NCI-H526 (cell line): ENCODE measurements around the gene LIN28B.
A peak's percentile ranks its signal among the peaks of the same experiment; 100 is the strongest.
"Not testable (repeated sequence)": the region's sequence is repeated elsewhere in the genome, so short reads cannot be mapped to it uniquely, and the experiment has no call there.

Experiments used
- DNase-seq, 2 experiments: peaks; one replicate each; lab custom pipeline; 2025; lab: John Stamatoyannopoulos, UW

The LIN28B gene

GRCh38 chr6:105067329-105067728 lies 110.4 kb downstream of the LIN28B start:
- DNase-seq = no peak

- DNase-seq = no peak
These were observed 111.5 kb downstream of the LIN28B start for GRCh38 chr6:105068407-105068806.

GRCh38 chr6:105069821-105070445 lies 113.0 kb downstream of the LIN28B start:
- no peak for DNase-seq

GRCh38 chr6:105072798-105073199 lies 115.9 kb downstream of the LIN28B start:
- no peak for DNase-seq

- DNase-seq = no peak
These were observed 118.3 kb downstream of the LIN28B start for GRCh38 chr6:105075210-105075609.

GRCh38 chr6:105076418-105076817 lies 119.5 kb downstream of the LIN28B start:
- DNase-seq = not testable (repeated sequence)

- peak; percentile 30 to 62 for DNase-seq
These were observed 120.9 kb downstream of the LIN28B start for GRCh38 chr6:105077596-105078385.

- DNase-seq = no peak
These were observed 121.4 kb downstream of the LIN28B start for GRCh38 chr6:105078386-105078708.

GRCh38 chr6:105080279-105080678 lies 123.4 kb downstream of the LIN28B start:
- DNase-seq = no peak

- DNase-seq = not testable (repeated sequence)
These were observed 124.8 kb downstream of the LIN28B start for GRCh38 chr6:105081662-105082061.

GRCh38 chr6:105087571-105088211 lies 130.8 kb downstream of the LIN28B start:
- DNase-seq = peak; percentile 33 to 72

GRCh38 chr6:105091140-105091829 lies 134.4 kb downstream of the LIN28B start:
- DNase-seq = peak in 1 of 2 experiments; percentile 43

- no peak for DNase-seq
These were observed 137.3 kb downstream of the LIN28B start for GRCh38 chr6:105094133-105094640.

- DNase-seq = no peak
These were observed 138.2 kb downstream of the LIN28B start for GRCh38 chr6:105095139-105095538.

- no peak for DNase-seq
These were observed 140.4 kb downstream of the LIN28B start for GRCh38 chr6:105097288-105097687.

GRCh38 chr6:105099371-105099770 lies 142.5 kb downstream of the LIN28B start:
- no peak for DNase-seq

- no peak for DNase-seq
These were observed 145.3 kb downstream of the LIN28B start for GRCh38 chr6:105102186-105102585.

GRCh38 chr6:105105094-105105493 lies 148.2 kb downstream of the LIN28B start:
- no peak for DNase-seq

- no peak for DNase-seq
These were observed 149.4 kb downstream of the LIN28B start for GRCh38 chr6:105106260-105106659.

GRCh38 chr6:105107207-105107606 lies 150.3 kb downstream of the LIN28B start:
- DNase-seq = no peak

GRCh38 chr6:105108631-105109262 lies 151.8 kb downstream of the LIN28B start:
- DNase-seq = no peak
